Gastrocnemius medialis (tissue), 4 donors: ENCODE measurements around the gene KIF1A.
"Not testable (repeated sequence)": the region's sequence is repeated elsewhere in the genome, so short reads cannot be mapped to it uniquely, and the experiment has no call there.

Experiments
- POLR2A ChIP-seq, 2 donors: fragments of 450-650 bp; IDR thresholded peaks; one replicate each; pipeline ENCODE4 v1.6.1; 2017; ENCODE audit warnings: antibody characterized with exemption in 2 of 2, mild to moderate bottlenecking in 2 of 2, moderate library complexity in 2 of 2
- TF ChIP-seq, protein P1 (sequence below), 5 experiments: fragments of 450-650 bp in 3 of 5; fragments of 200-600 bp in 2 of 5; sonication (generic) in 2 of 5; IDR thresholded peaks in 4 of 5; conservative IDR thresholded peaks in 1 of 5; 1 replicate in 4 of 5; 2 replicates in 1 of 5; pipeline ENCODE4 v1.5.1; 2016 to 2019; ENCODE audit warnings: antibody characterized with exemption in 5 of 5, mild to moderate bottlenecking in 3 of 5, moderate library complexity in 3 of 5

DNA sequence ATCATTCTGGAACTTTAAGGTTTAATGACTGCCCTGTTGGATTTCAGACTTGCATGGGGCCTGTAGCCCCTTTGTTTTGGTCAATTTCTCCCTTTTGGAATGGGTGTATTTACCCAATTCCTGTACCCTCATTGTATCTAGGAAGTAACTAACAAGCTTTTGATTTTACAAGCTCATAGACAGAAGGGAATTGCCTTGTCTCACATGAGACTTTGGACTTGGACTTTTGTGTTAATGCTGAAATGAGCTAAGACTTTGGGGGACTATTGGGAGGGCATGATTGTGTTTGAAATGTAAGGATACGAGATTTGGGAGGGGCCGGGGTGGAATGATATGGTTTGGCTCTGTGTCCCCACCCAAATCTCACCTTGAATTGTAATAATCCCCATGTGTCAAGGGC lies 26.3 kb upstream of the KIF1A start:
- TF ChIP-seq, protein P1, sequence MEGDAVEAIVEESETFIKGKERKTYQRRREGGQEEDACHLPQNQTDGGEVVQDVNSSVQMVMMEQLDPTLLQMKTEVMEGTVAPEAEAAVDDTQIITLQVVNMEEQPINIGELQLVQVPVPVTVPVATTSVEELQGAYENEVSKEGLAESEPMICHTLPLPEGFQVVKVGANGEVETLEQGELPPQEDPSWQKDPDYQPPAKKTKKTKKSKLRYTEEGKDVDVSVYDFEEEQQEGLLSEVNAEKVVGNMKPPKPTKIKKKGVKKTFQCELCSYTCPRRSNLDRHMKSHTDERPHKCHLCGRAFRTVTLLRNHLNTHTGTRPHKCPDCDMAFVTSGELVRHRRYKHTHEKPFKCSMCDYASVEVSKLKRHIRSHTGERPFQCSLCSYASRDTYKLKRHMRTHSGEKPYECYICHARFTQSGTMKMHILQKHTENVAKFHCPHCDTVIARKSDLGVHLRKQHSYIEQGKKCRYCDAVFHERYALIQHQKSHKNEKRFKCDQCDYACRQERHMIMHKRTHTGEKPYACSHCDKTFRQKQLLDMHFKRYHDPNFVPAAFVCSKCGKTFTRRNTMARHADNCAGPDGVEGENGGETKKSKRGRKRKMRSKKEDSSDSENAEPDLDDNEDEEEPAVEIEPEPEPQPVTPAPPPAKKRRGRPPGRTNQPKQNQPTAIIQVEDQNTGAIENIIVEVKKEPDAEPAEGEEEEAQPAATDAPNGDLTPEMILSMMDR (IDR thresholded peaks at IDR 0.05 in 4 of 5, conservative IDR thresholded peaks at IDR 0.05 in 1 of 5), result not testable (repeated sequence)
- TF ChIP-seq POLR2A (IDR thresholded peaks at IDR 0.05), result not testable (repeated sequence)
